LNCaP clone FGC (cell line): ENCODE results near the gene TMEM131.

Source experiments
- DNase-seq: peaks from one replicate; pipeline ENCODE4 v3.0.0-alpha.2; 2011; ENCODE audit warnings: low read depth
- H3K4me3 ChIP-seq: 2 replicates; pipeline ENCODE4 v1.5.1; 2011; ENCODE audit warnings: mild to moderate bottlenecking, low read depth, low read length, control low read depth
- CTCF ChIP-seq: IDR thresholded peaks from 2 replicates; pipeline ENCODE4 v1.5.1; 2012; ENCODE audit warnings: mild to moderate bottlenecking; ENCODE audit not compliant: control insufficient read depth, insufficient read depth; ENCODE audit errors: extremely low read depth

TMEM131 gene

GRCh38 chr2:97911922-97912575 lies 83.7 kb downstream of the TMEM131 start:
- no peak overlapping the region for H3K4me3 ChIP-seq
- TF ChIP-seq CTCF: no peak
- DNase-seq: no peak

GRCh38 chr2:97911206-97911921 lies 84.4 kb downstream of the TMEM131 start:
- no peak overlapping the region for H3K4me3 ChIP-seq
- no peak for TF ChIP-seq CTCF
- no peak for DNase-seq

- H3K4me3 ChIP-seq: no peak overlapping the region
- no peak for DNase-seq
- TF ChIP-seq CTCF: no peak
Observed at GRCh38 chr2:97910403-97911205, 85.1 kb downstream of the TMEM131 start.

- TF ChIP-seq CTCF: no peak
- no peak overlapping the region for H3K4me3 ChIP-seq
- no peak for DNase-seq
Observed at GRCh38 chr2:97908208-97908676, 87.5 kb downstream of the TMEM131 start.

- no peak for DNase-seq
- TF ChIP-seq CTCF: no peak
- H3K4me3 ChIP-seq: no peak overlapping the region
Observed at GRCh38 chr2:97907369-97908100, 88.2 kb downstream of the TMEM131 start.

- no peak overlapping the region for H3K4me3 ChIP-seq
- no peak for TF ChIP-seq CTCF
- DNase-seq: no peak
Observed at GRCh38 chr2:97906307-97906706, 89.4 kb downstream of the TMEM131 start.
